HCT116 (cell line): ENCODE data around the gene FICD.

Experiments
- EZH2 ChIP-seq: fragments of 200-600 bp; sonication (generic); IDR thresholded peaks from 2 replicates; pipeline ENCODE4 v1.6.1; 2017; ENCODE audit warnings: antibody characterized with exemption, mixed run types
- EZH2phosphoT487 ChIP-seq: fragments of 200-600 bp; IDR thresholded peaks from 2 replicates; pipeline ENCODE4 v1.6.1; 2018; ENCODE audit warnings: antibody characterized with exemption, borderline replicate concordance
- JUND ChIP-seq: IDR thresholded peaks from 2 replicates; pipeline ENCODE4 v1.6.1; 2012
- POLR2A ChIP-seq: IDR thresholded peaks from 2 replicates; pipeline ENCODE4 v1.7.0; 2011; ENCODE audit warnings: borderline replicate concordance; ENCODE audit not compliant: insufficient read depth, insufficient read length; ENCODE audit errors: extremely low read depth
- POLR2AphosphoS5 ChIP-seq: IDR thresholded peaks from 2 replicates; pipeline ENCODE4 v1.6.1; 2011; ENCODE audit warnings: mild to moderate bottlenecking, low read depth, low read length, moderate library complexity
- RAD21 ChIP-seq: IDR thresholded peaks from 2 replicates; pipeline ENCODE4 v1.6.1; 2012; ENCODE audit warnings: low read depth, mild to moderate bottlenecking
- SP1 ChIP-seq: IDR thresholded peaks from 2 replicates; pipeline ENCODE4 v1.6.1; 2012; ENCODE audit warnings: low read depth
- TF ChIP-seq, protein P1 (sequence below), 3 experiments: fragments of 200-600 bp in 1 of 3; sonication (generic) in 1 of 3; IDR thresholded peaks in 2 of 3; conservative IDR thresholded peaks in 1 of 3; 2 replicates each; pipeline ENCODE4 v1.5.1; 2012 to 2017; ENCODE audit warnings: low read depth in 2 of 3, low read length in 2 of 3, antibody characterized with exemption in 1 of 3, borderline replicate concordance in 1 of 3, control low read depth in 1 of 3, mild to moderate bottlenecking in 1 of 3, mixed read lengths in 1 of 3, mixed run types in 1 of 3, moderate library complexity in 1 of 3; ENCODE audit not compliant: insufficient read depth in 1 of 3
- TF ChIP-seq, protein P2 (sequence below): IDR thresholded peaks from 2 replicates; pipeline ENCODE4 v1.6.1; 2012
- TF ChIP-seq, protein P3 (sequence below): IDR thresholded peaks from 2 replicates; pipeline ENCODE4 v1.6.1; 2012

DNA sequence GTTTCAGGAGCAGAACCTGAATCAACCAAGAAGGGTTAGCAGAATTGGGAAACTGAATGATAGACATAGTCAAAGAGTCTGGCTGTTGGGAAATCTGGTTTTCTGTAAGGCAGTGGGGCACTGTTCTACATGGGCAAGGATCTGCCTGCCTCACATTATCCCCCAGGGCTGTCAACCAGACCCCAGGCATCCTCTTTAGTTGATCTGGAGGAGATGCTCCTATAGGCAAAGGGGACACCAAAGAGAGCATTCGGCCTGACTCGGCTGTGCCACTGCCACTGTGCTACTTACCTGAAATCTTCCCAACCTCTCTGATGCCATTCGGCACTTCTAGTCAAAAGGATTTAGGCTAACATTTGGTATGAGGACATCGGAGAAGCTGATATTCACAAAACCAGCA is 51.4 kb downstream of the FICD start:
- TF ChIP-seq JUND, result no peak
- no peak for TF ChIP-seq EZH2phosphoT487
- no peak for TF ChIP-seq POLR2AphosphoS5
- TF ChIP-seq, protein P1, sequence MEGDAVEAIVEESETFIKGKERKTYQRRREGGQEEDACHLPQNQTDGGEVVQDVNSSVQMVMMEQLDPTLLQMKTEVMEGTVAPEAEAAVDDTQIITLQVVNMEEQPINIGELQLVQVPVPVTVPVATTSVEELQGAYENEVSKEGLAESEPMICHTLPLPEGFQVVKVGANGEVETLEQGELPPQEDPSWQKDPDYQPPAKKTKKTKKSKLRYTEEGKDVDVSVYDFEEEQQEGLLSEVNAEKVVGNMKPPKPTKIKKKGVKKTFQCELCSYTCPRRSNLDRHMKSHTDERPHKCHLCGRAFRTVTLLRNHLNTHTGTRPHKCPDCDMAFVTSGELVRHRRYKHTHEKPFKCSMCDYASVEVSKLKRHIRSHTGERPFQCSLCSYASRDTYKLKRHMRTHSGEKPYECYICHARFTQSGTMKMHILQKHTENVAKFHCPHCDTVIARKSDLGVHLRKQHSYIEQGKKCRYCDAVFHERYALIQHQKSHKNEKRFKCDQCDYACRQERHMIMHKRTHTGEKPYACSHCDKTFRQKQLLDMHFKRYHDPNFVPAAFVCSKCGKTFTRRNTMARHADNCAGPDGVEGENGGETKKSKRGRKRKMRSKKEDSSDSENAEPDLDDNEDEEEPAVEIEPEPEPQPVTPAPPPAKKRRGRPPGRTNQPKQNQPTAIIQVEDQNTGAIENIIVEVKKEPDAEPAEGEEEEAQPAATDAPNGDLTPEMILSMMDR (IDR thresholded peaks at IDR 0.05 in 2 of 3, conservative IDR thresholded peaks at IDR 0.05 in 1 of 3; ENCODE audit: borderline replicate concordance in 1 of 3, insufficient read depth in 1 of 3, low read depth in 2 of 3, low read length in 2 of 3), result no peak
- TF ChIP-seq EZH2, result no peak
- TF ChIP-seq SP1, result no peak
- TF ChIP-seq, protein P2, sequence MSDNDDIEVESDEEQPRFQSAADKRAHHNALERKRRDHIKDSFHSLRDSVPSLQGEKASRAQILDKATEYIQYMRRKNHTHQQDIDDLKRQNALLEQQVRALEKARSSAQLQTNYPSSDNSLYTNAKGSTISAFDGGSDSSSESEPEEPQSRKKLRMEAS, result no peak
- TF ChIP-seq POLR2A, result no peak
- TF ChIP-seq, protein P3, sequence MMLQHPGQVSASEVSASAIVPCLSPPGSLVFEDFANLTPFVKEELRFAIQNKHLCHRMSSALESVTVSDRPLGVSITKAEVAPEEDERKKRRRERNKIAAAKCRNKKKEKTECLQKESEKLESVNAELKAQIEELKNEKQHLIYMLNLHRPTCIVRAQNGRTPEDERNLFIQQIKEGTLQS, result no peak
- no peak for TF ChIP-seq RAD21
